Left colon (tissue), 2 donors: Measurements from ENCODE around the gene NCKIPSD. TPM values are rescaled to one million over a fixed set of nuclear protein-coding genes. Genes with fewer than 3 reads are reported as not detected.

Experiments
- ATAC-seq: fragments of 200-7000 bp; cut with Tn5 transposase; one replicate; pipeline ENCODE4 v1.9.1; 2020; ENCODE audit warnings: mild to moderate bottlenecking, moderate library complexity
- DNase-seq, 2 donors: peaks; one replicate each; pipeline ENCODE4 v3.0.0-alpha.2; 2020
- intact Hi-C, 2 donors: fragments of 100-400 bp; cut with DNase I in 1 of 2; cut with micrococcal nuclease in 1 of 2; formaldehyde crosslinking; loops; one replicate each; pipeline versions ENCODE4 v1.11.2 to v1.14.0; 2022; cut with DNase I, micrococcal nuclease
- total RNA-seq, 2 donors: library from RNA; stranded (reverse); fragmentation: NEBNext Ultra II Directional; extraction: Animal tissue kit (Norgen Biotek cat#: 25700); gene quantifications; one replicate each; pipeline ENCODE4 v1.2.1, GENCODE V29; 2021
- donor health status: DM: no; HTN: no; CAD: no.
- donor health status: DM: yes; HTN: yes; CAD: no.

NCKIPSD gene
- total RNA-seq, 2 donors from 2014 or later = 19.5 to 24.8 TPM

- intact Hi-C loops = no loop called here
- ATAC-seq (no peak), DNase-seq (no peak)
Measured at GRCh38 chr3:48681974-48682610, 3.6 kb downstream of the NCKIPSD start.

- DNase-seq = no peak
- intact Hi-C loops = no loop called here
- ATAC-seq = no peak
Measured at GRCh38 chr3:48681541-48681880, 4.2 kb downstream of the NCKIPSD start.

GRCh38 chr3:48680811-48681540 is 4.7 kb downstream of the NCKIPSD start:
- ATAC-seq = no peak
- intact Hi-C loops = no loop called here
- no peak for DNase-seq

- no peak for DNase-seq
- ATAC-seq = peak; percentile 31
- intact Hi-C loops = no loop called here
Measured at GRCh38 chr3:48679411-48680391, 6.0 kb downstream of the NCKIPSD start.

- ATAC-seq = peak; percentile 44
- intact Hi-C loops = no loop called here
- DNase-seq = no peak
Measured at GRCh38 chr3:48678566-48679380, 6.9 kb downstream of the NCKIPSD start.

GRCh38 chr3:48678056-48678455 is 7.7 kb downstream of the NCKIPSD start:
- DNase-seq (no peak), ATAC-seq (no peak)
- intact Hi-C loops = no loop called here

GRCh38 chr3:48674505-48674904 is 11.2 kb downstream of the NCKIPSD start:
- no peak for ATAC-seq
- DNase-seq = no peak
- intact Hi-C loops = no loop called here

GRCh38 chr3:48672522-48672921 is 13.2 kb downstream of the NCKIPSD start:
- DNase-seq (no peak), ATAC-seq (no peak)
- intact Hi-C loops = no loop called here

GRCh38 chr3:48664929-48665328 is 20.8 kb downstream of the NCKIPSD start:
- DNase-seq (no peak), ATAC-seq (no peak)
- intact Hi-C loops = no loop called here

- ATAC-seq (no peak), DNase-seq (no peak)
- intact Hi-C loops = no loop called here
Measured at GRCh38 chr3:48664313-48664644, 21.4 kb downstream of the NCKIPSD start.

GRCh38 chr3:48663489-48664312 is 22.0 kb downstream of the NCKIPSD start:
- intact Hi-C loops = no loop called here
- DNase-seq (peak; percentile 95 to 97), ATAC-seq (peak; percentile 84)

GRCh38 chr3:48662753-48663488 is 22.8 kb downstream of the NCKIPSD start, which contains the start of gene CELSR3:
CELSR3 (minus strand) TSS chr3:48662886; CDS start chr3:48662634, 252 bp downstream.
- peak; percentile 52 for ATAC-seq
- peak; percentile 68 to 74 for DNase-seq
- intact Hi-C loops = no loop called here

GRCh38 chr3:48662145-48662752 is 23.5 kb downstream of the NCKIPSD start:
- DNase-seq (no peak), ATAC-seq (no peak)
- intact Hi-C loops = no loop called here

- intact Hi-C loops = no loop called here
- ATAC-seq = peak; percentile 12
- DNase-seq = peak; percentile 42 to 71
Measured at GRCh38 chr3:48661501-48662144, 24.1 kb downstream of the NCKIPSD start.

GRCh38 chr3:48660800-48661400 is 24.8 kb downstream of the NCKIPSD start:
- intact Hi-C loops = no loop called here
- no peak for ATAC-seq
- no peak for DNase-seq

GRCh38 chr3:48656841-48657281 is 28.9 kb downstream of the NCKIPSD start:
- intact Hi-C loops = no loop called here
- no peak for ATAC-seq
- peak in 1 of 2 donors; percentile 18 for DNase-seq
